Endothelial cell of umbilical vein (primary cell): ENCODE results near the gene FMNL1.

Experiments used
- CTCF ChIP-seq, 2 donors: IDR thresholded peaks; 1 replicate in 1 of 2; 2 replicates in 1 of 2; pipeline ENCODE4 v1.5.1; 2011; ENCODE audit warnings: low read length in 2 of 2, mild to moderate bottlenecking in 2 of 2, moderate library complexity in 2 of 2, control low read depth in 1 of 2, inconsistent platforms in 1 of 2, low read depth in 1 of 2; ENCODE audit not compliant: insufficient read depth in 1 of 2; ENCODE audit errors: extremely low read depth in 1 of 2
- EZH2 ChIP-seq: IDR thresholded peaks from 2 replicates; pipeline ENCODE4 v1.6.1; 2012; ENCODE audit warnings: borderline replicate concordance, low read depth, mild to moderate bottlenecking, moderate library complexity, low read length, inconsistent platforms; ENCODE audit not compliant: severe bottlenecking
- FOS ChIP-seq: IDR thresholded peaks from 2 replicates; pipeline ENCODE4 v1.6.1; 2011; ENCODE audit warnings: mild to moderate bottlenecking, low read length, moderate library complexity, borderline replicate concordance; ENCODE audit not compliant: insufficient read depth
- JUN ChIP-seq: IDR thresholded peaks from 2 replicates; pipeline ENCODE4 v1.6.1; 2011; ENCODE audit warnings: borderline replicate concordance, low read depth; ENCODE audit not compliant: insufficient read length, insufficient read depth
- MYC ChIP-seq: IDR thresholded peaks from one replicate; pipeline ENCODE4 v1.6.1; 2011; ENCODE audit warnings: mild to moderate bottlenecking, low read depth, low read length
- POLR2A ChIP-seq: IDR thresholded peaks from 2 replicates; pipeline ENCODE4 v1.6.1; 2012; ENCODE audit warnings: low read depth, mild to moderate bottlenecking, control low read depth, low read length
- POLR2AphosphoS5 ChIP-seq: IDR thresholded peaks from 2 replicates; pipeline ENCODE4 v1.6.1; 2012; ENCODE audit warnings: low read depth, mild to moderate bottlenecking, control low read depth, low read length, moderate library complexity; ENCODE audit not compliant: insufficient read depth

DNA sequence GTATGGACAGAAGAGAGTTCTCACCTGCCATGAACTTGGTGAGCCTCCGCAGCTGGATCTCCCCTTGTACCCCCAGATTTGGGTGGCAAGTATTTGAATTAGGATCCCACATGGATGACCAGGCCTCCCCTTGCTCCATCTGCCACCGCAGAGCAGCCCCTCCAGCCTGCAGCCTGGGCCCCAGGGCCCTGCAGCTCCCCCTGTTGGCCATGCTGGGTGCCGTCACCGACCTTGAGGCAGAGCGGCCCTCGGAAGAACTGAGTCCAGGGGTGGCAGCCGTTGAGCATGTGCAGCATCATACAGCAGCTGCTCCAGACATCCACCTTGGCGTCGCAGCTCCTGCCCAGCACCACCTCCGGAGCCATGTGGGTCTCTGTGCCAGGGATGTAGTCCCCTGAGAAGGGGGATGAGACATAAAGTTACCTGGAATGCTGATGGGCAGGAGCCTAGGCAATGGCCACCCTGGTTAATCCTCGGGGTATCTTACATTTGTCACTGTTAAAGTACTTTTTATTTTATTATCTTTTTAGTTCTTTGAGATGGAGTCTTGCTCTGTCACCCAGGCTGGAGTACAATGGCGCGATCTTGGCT lies 49.2 kb downstream of the FMNL1 start:
- TF ChIP-seq FOS = no peak
- no peak for TF ChIP-seq POLR2A
- no peak for TF ChIP-seq EZH2
- peak; percentile 66 to 74 for TF ChIP-seq CTCF (IDR thresholded peaks at IDR 0.05; ENCODE audit: extremely low read depth in 1 of 2, insufficient read depth in 1 of 2, low read depth in 1 of 2, low read length in 2 of 2)
- TF ChIP-seq POLR2AphosphoS5 = no peak
- TF ChIP-seq JUN = no peak
- TF ChIP-seq MYC = no peak
